Measurements from ENCODE around the gene TRIM62. TPM values are rescaled to one million over a fixed set of nuclear protein-coding genes. Genes with fewer than 3 reads are reported as not detected.
A peak's percentile ranks its signal among the peaks of the same experiment; 100 is the strongest.

Gene TRIM62
- polyA plus RNA-seq, 3 donors: 7.0 to 9.5 (median 7.7) TPM

DNA sequence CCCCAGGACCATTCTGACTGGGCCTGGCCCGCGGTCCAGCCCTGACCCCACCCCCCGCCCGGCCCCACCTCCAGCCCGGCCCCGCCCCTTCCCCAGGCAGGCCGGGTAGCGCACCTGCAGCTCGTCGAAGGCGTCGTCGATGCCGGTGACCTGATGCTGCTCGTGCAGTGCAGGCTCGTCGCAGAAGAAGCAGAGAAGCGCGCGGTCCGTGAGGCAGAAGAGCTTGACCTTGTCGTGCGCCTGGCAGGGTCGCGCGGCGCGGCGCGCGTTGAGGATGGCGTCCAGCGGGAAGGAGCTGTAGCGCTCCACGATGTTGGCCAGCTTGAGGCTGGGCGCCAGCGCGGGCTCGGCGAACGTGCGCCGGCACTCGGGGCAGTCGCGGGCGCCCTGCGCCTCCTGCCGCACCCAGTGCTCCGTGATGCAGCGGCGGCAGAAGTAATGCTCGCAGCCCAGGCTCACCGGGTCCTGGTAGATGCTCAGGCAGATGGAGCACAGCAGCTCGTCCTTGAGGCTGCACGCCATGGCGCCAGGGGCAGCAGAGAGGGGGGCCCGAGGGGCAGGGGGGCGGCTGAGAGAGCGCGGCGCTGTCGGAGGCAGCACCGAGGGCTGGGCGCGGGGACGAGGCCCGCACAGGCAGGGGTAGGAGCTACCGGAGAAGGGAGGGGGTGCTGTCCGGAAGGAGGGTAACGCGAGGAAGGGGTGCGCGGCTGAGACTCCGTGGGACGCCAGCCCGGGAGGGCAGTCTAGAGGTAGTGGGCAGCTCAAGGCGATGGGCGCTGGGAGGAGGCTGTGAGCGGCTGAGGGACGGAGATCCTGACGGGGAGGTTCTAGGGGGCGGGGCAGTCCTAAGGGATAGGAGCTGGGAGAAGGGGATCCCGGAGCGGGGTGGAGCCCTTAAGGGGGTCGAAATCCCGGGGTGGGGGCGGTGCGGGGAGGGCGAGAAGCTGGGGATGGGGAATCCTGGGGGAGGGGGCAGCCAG lies 642 bp downstream of the TRIM62 start:
- peak; percentile 90 for DNase-seq

DNA sequence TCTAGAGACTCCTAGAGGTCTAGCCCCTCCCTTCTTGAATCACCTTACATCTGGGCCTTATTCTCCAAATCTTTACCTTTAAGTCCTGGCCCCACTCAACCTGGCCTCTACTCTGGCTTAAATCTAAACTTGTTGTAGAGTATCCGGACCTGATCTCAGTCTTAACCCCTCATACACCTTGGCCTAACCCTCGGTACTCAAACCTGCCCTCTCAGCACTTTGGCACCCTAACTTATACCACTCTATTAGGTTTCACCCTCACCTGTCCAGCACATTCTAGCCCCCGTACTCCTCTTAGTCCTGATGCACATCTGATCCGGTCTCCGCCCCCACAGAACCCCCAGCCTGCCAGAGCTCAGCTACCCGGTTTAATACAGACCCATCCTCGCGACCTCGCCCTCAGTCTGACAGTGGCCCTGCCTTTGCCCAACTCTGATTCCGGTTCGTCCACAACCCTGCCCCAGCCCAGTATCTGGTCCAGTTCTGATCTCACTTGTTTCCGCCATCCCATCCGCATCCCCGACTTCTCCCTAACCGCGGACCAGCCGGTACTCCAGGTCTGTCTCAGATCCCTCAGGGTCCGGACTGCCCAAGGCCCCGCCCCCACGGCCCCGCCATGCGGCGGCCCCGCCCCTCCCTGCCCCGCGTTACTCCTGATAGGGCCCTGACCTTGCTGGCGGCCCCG lies 1.5 kb downstream of the TRIM62 start:
- DNase-seq: no peak

DNA sequence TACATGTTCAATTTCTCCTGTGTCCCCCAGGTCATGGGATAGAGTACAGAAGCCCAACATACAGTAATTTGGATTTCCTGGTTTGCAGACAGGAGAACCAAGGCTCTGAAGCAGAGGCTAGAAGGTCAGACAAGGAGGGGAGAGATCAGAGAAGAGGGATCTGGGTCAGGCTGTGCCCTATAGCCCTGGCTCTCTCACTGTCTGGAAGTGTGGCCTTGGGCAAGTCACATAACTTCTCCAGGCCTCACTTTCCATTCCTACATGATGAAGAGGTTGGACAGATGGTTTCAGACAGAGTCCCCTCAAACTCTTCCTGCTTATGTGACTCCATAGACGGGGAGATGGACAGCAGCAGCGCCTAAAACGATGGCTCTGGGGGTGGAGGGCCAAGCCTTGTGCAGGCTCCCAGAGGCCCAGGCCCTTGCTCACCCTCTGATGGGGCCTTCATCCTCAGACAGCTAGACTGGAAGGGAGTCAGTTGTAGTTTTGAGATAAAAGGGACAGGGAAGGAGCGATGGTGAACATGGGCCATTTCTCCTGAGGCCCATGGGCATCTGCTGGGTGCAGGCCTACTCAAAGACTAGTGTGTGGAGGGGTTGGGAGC lies 2.9 kb downstream of the TRIM62 start:
- DNase-seq: no peak

DNA sequence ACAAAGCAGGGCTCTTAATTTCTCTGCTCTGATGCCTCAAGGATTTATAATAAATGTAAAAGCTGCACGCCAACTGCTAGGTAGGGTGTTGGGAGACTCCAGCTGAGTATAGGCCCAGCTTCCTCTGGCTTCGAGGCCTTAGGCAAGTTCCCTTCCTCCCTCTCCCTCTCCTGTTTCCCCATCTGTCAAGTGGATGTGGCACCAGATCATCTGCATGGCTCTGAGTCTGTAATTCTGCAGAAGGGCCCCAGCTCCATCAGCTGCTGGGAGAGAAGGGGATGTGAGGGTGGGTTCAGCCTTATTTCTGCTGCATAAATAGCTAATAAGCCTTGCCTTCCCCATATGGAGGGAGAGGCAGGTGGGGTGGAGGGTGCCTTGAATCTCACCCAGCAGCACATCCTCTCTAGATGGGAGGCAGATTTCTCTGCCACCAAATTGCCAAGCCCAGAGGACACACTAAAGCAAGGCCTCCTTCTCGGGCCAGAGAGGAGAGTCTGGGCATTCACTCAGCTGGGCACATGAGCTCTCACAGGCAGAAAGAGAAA lies 3.8 kb downstream of the TRIM62 start:
- no peak for DNase-seq

DNA sequence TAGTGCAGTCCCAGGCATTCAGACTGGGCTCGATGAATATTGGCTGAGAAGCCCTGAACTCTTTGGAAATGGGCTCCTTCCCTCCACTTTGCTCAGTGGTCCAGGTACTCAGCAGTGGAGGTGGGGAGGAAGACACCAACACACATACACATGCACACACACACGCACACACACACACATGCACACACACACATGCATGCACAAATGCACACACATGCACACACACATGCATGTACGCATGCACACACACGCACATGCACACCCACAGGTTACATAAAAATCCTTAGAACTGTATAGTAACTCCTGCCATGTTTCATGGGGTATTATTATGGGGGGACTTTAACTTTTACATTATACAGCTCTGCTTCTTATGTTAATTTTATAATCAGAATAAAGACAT lies 5.0 kb downstream of the TRIM62 start:
- no peak for DNase-seq

DNA sequence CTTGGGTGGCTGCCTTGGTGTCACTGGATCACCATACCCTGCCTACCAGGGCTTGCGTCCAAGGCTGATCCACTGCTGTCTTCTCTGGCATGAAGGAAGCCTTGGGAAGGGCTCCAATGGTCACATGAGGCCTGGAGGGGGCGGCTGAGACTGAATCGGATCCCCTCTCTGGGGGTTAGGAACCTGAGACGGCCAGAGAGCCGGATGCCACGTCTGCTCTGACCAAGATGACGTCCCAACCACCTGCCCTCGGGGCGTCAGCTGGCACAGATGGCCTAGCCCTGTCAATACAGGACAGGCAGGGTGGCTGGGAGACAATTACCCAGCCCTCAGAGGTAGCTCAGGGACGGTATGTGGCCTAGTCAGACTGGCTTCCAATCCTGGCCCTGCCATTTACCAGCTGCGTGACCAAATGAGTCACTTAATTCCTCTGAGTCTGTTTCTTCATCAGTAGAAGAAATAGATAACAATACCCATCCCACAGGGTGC lies 5.4 kb downstream of the TRIM62 start:
- DNase-seq: no peak

DNA sequence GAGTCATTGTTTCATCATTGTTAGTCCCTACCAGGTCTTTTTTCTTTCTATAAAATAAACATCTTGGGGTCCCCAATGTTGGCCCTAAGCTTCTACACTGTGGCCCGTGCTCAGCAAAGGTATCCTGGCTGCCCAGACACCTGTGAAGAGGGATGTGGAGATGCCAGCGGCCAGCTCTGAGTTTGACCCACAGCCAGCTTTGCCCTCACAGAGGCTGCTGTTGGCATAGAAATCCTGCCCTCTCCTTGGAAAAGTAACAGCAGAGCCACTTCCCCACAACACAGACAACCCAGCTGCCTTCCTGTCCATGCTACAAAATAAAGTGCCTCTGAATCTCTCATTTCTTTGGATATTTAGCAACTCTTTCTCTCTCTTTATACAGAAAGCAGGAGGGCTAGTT lies 6.0 kb downstream of the TRIM62 start:
- DNase-seq: no peak

DNA sequence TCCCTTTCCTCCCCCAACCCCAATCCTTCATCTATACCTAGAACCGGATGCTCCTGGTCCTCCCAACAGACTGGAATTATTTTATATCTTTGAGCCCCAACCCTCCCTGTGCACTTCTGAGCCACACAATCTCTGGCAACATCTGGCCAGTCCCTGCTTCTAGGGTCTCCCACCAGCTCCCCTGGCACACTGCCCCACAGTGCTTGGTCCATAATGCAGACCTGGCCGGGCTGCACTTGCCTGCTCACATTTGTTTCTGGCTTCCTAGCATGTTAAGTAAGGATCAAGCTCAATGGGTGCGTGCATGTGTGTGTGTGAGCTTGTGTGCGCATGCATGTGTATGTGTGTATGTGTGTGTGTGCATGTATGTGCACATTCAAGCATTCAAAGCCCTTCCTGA lies 8.8 kb downstream of the TRIM62 start:
- no peak for DNase-seq

DNA sequence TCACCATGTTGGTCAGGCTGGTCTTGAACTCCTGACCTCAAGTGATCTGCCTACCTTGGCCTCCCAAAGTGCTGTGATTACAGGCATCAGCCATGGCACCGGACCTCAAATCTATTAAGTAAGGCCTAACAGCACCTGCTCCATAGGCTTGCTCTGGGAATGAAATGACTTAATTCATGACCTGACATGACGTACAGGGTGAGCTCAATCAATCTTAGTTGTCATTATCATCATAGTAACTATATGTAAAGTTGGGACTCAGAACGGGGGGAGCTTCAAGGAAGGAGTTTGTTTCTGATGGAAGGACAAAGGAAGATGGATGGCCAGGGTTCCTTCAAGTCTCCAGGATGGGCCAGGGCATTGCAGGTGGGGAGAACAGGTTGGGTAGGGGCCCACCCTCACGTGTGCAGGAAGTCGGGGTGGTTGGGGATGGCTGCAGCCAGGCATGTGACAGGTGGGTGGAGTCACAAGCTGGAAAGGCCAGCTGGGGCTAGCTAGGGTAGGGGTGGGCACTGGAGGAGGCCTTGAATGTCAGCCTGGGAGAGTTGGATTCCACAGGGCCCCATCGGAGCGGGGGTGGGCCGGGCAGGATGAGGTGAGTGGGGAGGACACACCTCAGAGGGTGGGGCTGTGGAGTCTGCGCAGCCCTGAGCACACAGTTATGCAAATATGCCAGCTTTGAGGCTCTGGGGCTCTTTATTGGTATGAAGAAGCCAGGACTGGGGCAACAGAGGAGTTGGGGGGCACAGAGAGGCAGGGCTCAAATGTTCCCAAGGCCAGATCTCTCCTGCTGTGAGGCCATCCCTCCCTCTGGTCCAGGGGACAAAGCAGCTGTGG lies 9.6 kb downstream of the TRIM62 start:
- no peak for DNase-seq

DNA sequence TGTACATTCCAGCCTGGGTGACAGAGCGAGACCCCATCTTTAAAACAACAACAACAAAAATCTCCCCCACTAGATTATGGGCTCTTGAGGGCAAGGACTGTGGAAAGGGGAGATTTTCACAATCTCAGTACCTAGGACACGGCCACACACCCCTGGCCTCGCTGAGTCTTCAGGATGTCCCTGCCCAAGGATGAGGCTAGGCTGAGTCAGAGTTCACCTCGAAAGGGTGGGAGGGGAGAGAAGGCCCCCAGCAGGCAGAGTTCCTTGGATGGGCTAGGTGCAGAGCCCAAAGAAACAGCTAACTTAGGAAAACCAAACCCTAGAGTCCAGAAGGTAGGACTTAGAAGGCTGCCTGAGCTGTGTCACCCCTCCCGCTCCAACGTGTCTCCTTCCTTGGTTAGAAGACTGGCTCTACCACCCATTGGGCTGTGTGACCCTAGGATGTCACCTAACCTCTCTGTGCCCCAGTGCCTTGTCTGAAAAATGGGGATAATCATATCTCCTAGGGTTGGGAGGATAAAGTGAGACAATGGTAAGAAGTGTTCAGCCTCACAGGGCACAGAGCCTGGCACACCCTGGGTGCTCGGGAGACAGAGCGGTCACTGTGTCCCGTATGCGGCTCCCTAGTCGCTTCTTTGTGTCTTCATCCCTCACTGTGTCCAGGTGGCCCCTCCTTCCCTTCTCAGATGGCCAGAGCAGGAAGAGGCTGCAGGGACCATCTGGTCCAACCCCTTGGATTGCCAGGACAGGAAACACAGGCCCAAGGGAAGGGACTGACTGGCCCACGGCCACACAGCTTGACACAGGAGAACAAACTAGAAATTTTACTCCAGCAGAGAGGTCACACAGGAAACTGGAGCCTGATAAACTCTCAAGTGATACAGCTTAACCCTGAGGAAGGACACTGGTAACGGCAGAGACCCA lies 11.2 kb downstream of the TRIM62 start:
- DNase-seq: no peak

DNA sequence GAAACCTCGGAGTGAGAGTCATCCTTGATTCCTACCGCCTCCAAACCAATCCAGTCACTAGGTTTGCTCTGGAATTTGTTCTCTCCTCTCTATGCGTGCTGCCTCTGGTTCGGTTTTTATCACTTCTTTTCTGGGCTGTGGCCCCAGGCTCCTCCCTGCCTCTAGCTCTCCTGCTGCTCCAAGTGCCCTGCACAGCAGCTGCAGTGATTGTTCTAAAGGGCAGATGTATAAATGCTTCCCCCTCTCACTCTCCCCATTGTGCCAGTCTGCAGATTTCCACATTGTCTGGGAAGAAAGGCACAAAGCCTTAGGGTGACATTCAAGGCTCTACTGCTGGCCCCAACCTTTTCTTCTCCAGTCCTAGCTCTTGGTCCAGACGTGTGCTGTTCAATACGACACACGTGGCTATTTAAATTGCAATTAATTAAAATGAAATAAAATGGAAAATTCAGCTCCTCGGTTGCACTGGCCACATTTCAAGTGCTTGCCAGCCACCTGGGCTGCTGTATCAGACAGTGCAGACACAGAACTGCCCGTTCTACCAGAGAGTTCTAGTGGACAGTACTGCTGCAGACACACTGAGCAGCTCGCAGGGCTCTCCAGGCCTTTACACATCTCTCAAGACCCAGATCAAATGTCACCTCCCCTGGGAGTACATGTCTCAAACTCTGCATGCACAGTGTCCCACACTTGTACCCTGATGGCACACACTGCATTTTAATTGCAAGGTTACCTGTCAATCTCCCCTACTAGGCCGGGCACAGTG lies 12.4 kb downstream of the TRIM62 start:
- no peak for DNase-seq

DNA sequence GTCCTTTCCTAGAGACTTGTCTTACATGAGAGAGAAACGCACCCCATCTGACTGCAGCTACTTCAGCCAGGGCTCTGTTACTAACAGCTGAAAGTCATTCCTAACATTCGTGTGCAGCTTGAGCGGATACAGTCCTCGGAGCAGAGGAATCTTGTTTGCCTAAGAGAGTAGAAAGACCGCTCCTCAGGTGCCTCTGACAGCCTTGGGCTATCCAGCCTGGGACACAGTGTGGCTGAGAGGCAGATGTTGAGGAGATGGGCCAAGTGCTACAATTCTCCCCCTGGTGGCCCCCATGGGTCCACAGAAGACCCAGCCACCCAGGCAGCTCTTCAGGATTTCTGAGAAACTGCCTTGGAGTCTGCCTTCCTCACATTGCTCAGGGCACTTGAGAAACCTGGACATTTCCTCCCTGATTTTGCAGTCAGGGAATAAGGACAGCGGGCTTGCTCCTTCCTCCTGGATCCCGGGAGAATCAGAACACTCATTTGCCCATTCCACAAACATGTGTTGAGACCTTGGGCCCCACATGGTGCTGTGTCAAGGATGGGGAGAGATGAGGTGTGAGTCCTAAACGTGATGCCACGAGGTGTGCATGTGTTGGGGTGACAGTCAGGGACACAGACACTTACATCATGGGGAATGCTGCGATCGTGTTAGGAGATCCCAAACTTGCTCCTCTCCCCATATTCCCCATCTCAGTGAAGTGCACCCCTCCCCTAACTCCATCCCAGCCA lies 13.1 kb downstream of the TRIM62 start:
- no peak for DNase-seq

DNA sequence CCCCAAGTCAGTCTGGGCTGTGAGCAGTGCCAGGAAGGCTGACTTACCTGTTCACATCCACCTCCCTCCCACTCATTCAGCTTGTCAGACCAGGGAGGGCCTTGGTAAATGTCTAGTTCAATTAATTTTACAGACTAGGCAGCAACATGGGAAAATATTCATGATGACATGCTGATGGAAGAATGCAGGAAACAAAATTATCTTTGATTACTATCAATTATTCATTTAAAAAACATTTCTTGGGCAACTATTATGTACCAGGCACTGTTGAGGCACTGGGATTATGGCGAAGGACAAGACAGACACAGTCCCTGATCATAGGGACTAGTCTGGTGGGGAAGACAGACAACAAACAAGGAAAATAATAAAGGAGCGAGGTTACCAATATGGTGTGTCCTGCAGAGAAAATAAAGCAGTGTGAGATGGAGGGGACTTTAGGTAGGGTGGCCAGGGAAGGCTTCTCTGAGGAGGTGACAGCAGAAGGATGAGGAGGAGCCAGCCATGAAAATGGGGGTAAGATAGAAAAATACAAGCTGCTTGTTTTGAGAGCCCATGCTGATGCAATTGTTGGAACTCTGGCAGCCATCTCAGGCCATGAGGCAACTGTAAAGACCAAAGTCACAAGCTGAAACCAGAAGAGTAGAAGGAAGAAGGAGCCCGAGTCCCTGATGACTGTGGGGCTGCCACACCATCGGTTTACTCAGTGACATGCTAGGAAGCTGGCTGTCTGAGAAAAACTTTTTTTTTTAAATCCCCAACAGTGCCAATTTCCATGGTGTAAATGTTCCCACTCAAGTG lies 14.0 kb downstream of the TRIM62 start:
- DNase-seq: no peak

DNA sequence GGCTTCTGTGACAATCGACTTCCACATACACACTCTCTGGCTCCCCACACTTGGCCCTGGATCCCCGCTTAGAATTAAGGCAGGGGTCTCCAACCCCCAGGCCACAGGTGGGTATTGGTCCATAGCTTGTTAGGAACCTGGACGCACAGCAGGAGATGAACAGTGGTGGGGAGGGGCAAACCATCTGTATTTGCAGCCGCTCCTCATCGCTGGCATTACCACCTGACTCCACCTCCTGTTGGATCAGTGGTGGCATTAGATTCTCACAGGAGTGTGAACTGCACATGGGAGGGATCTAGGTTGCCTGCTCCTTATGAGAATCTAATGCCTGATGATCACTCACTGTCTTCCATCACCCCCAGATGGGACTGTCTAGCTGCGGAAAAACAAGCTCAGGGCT lies 16.0 kb downstream of the TRIM62 start:
- no peak for DNase-seq

DNA sequence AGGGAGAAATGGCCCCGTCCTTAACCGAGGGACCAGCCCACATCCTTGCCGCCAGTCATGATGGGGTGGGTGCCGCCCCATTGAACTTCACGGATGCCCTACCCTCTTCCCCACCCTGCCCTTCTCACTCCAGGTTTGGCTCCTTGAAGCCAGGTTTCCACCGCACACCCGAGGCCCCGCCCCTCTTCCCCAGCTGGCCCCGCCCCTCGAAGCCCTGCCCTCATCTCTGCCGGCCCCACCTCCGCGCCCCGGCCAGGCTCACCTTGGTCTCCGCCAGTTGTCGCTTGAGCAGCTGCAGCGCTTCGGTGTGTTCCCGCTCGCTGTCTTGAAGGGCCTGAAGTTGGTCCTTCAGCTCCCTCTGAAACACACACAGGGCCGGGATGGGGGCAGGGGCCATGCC lies 16.6 kb downstream of the TRIM62 start:
- DNase-seq: no peak

DNA sequence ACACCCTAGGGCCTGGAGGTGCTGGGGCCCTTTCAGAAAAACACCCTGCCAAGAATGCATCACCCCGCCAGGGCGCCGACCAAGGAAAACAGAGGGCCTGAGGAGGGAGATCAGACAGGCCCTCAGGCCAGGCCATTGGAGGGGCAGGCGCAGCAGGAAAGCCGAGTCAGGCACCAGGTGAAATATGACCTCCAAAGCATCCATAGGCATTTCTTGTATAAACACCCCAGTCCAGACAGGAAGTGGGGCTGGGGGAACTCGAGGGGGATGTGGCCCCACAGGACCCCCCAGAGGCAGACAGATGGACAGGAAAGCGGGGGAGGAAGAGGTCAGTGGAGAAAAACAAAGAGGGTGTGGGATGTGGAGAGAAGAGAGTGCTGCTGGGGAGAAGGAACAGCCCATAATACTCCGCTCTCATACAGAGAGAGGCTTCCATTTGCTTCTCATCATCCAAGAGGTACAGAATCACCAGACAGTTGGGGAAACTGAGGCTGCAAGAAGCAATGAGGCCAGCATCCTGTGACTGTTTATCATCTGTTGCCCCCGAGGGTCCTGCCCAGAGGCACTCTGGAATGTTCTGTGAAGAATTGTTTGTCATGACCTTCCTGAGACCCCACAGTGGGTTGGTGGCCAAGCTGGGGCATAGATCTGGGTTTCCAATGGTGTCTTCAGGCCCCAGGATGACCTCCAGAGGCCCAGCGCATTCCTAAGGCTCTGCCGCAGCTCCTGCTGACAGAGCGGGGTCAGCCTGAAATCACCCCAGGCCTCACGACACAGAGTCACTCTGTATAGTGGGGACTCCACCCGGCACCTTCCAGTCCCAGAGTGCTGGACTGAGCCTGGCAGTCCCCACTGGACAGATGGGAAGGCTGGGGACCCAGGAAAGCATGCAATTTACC lies 18.0 kb downstream of the TRIM62 start:
- peak; percentile 88 for DNase-seq

DNA sequence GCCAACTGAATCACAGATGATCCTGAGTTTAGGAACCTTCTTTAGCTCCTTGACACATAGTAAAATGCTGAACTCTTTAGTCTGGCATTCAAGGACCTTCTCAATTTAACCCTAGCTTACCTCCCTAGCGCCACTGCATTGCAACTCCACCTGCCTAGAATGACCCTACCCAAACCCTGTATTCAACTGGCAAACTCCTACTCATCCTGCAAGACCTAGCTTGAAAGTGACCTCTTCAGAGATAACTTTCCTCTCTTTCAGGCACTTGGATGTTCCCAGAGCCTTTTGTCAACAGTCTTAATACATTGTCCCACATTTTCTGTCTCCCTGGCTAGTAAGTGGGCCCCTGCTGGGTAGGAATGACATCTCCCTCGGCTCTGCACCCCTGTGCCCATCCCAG lies 19.7 kb downstream of the TRIM62 start:
- DNase-seq: no peak
